ENCODE measurements around the gene KAZN.
A peak's percentile ranks its signal among the peaks of the same experiment; 100 is the strongest.

Gene KAZN

DNA sequence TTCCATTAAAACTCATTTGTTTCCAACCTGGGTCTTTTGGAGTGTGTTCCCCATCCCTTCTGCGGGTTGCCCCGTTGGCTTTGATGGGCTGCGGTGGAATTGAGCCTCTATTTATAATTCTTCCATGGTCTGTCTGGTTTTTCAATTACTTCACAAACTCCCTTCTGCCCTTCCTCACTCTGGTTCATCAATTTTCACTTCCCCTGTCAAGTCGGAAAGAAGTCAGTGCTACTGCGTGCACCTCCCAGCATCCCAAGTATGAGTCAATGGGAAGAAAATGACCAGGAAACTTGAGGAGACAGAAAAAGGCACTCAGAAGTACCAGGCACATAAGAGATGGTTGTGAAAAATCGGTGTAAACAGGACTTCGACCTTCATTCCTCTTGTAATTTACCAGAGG is 126.2 kb downstream of the KAZN start:
- Histone ChIP-seq H3K9ac (ENCODE audit: low read length) (no peak overlapping the region), H3K27me3 (ENCODE audit: control insufficient read depth, insufficient read depth, low read length) (no peaks in the 10 kb centered on the region)

DNA sequence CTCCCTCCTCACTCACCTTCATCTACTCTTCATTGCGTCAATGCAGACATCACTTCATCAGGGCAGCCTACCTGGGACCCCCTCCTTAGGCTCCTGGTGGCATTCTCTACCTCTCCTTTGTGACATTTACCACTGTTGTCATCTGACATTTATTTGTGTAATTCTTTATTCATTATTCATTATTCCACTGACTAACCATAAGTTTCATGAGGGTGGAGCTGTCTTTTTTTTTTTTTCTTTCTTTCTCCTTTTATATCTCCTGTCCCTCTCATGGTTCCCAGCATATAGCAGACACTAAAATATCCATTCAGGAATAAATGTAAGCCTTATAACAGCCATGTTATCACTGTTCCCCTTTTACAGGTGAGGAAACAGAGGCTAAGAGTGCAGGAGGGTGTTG is 126.8 kb downstream of the KAZN start:
- no peak overlapping the region for H3K4me3 ChIP-seq (ENCODE audit: low read length)
- no peak overlapping the region for H3K27ac ChIP-seq (ENCODE audit: low read length)
- no peak overlapping the region for H3K9ac ChIP-seq (ENCODE audit: low read length)
- peaks cover 9% of the 10 kb centered on the region for H3K4me1 ChIP-seq (ENCODE audit: control insufficient read depth, low read depth, low read length)
- H3K27me3 ChIP-seq (ENCODE audit: control insufficient read depth, insufficient read depth, low read length), result no peaks in the 10 kb centered on the region
- H3K9me3 ChIP-seq (ENCODE audit: control insufficient read depth, low read depth, low read length), result no peaks in the 10 kb centered on the region
- H3K36me3 ChIP-seq (ENCODE audit: control insufficient read depth, low read depth, low read length), result no peaks in the 10 kb centered on the region

More for the DNA sequence above, 126.2 kb downstream of the KAZN start:
- H3K4me3 ChIP-seq (ENCODE audit: low read length), result no peak overlapping the region
- no peaks in the 10 kb centered on the region for H3K9me3 ChIP-seq (ENCODE audit: control insufficient read depth, low read depth, low read length)
- peaks cover 9% of the 10 kb centered on the region for H3K4me1 ChIP-seq (ENCODE audit: control insufficient read depth, low read depth, low read length)
- H3K36me3 ChIP-seq (ENCODE audit: control insufficient read depth, low read depth, low read length), result no peaks in the 10 kb centered on the region
- no peak overlapping the region for H3K27ac ChIP-seq (ENCODE audit: low read length)

DNA sequence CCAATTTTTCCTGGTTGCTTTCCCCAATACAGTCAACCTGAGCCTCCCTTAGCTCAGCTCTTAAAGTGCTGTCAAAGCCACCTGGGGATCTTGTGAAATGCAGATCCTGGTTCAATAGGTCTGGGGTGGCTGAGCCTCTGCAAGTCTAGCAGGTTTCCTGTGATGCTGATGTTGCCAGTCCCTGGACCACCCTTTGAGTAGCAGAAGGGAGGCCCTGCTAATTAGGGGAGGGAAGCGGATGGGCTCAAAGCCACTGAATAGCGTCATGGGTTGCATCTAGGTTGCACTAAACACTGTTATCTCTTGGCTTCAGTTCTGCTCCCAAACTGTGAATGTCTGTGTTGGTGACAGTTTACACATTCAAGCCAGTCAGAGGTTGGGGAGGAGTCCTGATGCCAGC is 127.2 kb downstream of the KAZN start:
- H3K9me3 ChIP-seq (ENCODE audit: control insufficient read depth, low read depth, low read length), result no peaks in the 10 kb centered on the region
- no peak overlapping the region for H3K27ac ChIP-seq (ENCODE audit: low read length)
- peaks cover 9% of the 10 kb centered on the region for H3K4me1 ChIP-seq (ENCODE audit: control insufficient read depth, low read depth, low read length)
- H3K27me3 ChIP-seq (ENCODE audit: control insufficient read depth, insufficient read depth, low read length), result no peaks in the 10 kb centered on the region
- H3K36me3 ChIP-seq (ENCODE audit: control insufficient read depth, low read depth, low read length), result no peaks in the 10 kb centered on the region
- H3K9ac ChIP-seq (ENCODE audit: low read length), result no peak overlapping the region
- H3K4me3 ChIP-seq (ENCODE audit: low read length), result no peak overlapping the region

DNA sequence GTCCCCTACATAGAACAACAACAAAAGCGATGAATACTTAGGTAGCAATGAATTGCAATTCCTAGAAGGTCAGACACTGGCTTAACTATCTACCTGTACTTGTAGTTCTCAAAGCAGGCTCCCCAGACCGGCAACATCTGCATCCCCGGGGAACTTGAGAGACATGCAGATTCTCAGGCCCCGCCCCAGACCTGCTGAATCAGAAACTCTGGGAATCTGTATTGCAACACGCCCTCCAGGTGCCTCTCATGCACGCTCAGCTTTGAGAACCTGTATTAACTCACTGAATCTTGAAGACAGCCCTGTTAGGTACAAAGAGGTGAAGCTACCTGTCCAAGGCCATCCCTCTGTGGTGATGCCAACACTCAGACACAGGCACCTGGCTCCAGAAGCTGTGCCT is 128.1 kb downstream of the KAZN start:
- peaks cover 11% of the 10 kb centered on the region for H3K4me1 ChIP-seq (ENCODE audit: control insufficient read depth, low read depth, low read length)
- no peak overlapping the region for H3K27ac ChIP-seq (ENCODE audit: low read length)
- no peak overlapping the region for H3K4me3 ChIP-seq (ENCODE audit: low read length)
- H3K36me3 ChIP-seq (ENCODE audit: control insufficient read depth, low read depth, low read length), result no peaks in the 10 kb centered on the region
- H3K9ac ChIP-seq (ENCODE audit: low read length), result no peak overlapping the region
- no peaks in the 10 kb centered on the region for H3K27me3 ChIP-seq (ENCODE audit: control insufficient read depth, insufficient read depth, low read length)
- no peaks in the 10 kb centered on the region for H3K9me3 ChIP-seq (ENCODE audit: control insufficient read depth, low read depth, low read length)

DNA sequence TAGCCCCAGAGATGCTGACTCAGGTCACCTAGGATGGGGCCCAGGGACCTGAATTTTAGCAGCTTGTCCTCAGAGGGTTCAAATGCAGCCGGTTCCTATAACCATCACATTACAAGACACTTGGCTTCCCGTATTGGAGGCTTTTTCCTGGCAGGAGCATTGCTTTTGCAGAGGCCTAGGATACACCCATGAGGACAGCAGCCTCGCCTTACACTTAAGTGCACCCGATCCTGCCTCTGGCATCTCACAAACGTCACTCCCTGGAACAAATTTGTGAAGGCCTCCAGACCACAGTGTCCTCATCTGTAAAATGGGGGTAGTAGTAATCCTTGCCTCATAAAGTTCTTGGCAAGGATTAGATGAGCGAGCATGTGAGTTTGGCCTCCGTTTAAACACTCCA is 130.0 kb downstream of the KAZN start:
- H3K36me3 ChIP-seq (ENCODE audit: control insufficient read depth, low read depth, low read length), result no peaks in the 10 kb centered on the region
- H3K4me3 ChIP-seq (ENCODE audit: low read length), result no peak overlapping the region
- H3K27ac ChIP-seq (ENCODE audit: low read length), result no peak overlapping the region
- H3K9me3 ChIP-seq (ENCODE audit: control insufficient read depth, low read depth, low read length), result no peaks in the 10 kb centered on the region
- peaks cover 30% of the 10 kb centered on the region for H3K4me1 ChIP-seq (ENCODE audit: control insufficient read depth, low read depth, low read length)
- H3K9ac ChIP-seq (ENCODE audit: low read length), result no peak overlapping the region
- peaks cover 7% of the 10 kb centered on the region for H3K27me3 ChIP-seq (ENCODE audit: control insufficient read depth, insufficient read depth, low read length)

DNA sequence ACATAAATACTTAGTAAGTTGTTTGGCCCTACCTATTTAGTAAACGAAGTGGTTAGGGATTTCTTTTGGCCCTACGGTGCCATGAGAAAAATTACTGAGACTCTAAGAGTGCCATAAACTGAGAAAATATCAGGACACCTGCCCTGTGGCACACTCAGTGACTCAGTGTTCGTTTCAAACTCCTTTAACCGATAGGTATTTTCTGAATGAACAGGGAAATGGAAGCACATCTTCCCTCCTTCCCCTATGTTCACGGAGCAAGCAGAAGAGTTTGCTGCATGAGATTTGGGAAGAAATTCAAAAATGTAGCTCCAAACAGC is 134.2 kb downstream of the KAZN start:
- H3K27ac ChIP-seq (ENCODE audit: low read length), result no peak overlapping the region
- H3K27me3 ChIP-seq (ENCODE audit: control insufficient read depth, insufficient read depth, low read length), result peaks cover 20% of the 10 kb centered on the region
- H3K9ac ChIP-seq (ENCODE audit: low read length), result no peak overlapping the region
- H3K9me3 ChIP-seq (ENCODE audit: control insufficient read depth, low read depth, low read length), result no peaks in the 10 kb centered on the region
- peaks cover 30% of the 10 kb centered on the region for H3K4me1 ChIP-seq (ENCODE audit: control insufficient read depth, low read depth, low read length)
- peak overlapping the region; percentile 21 for H3K4me3 ChIP-seq (ENCODE audit: low read length)
- no peaks in the 10 kb centered on the region for H3K36me3 ChIP-seq (ENCODE audit: control insufficient read depth, low read depth, low read length)

DNA sequence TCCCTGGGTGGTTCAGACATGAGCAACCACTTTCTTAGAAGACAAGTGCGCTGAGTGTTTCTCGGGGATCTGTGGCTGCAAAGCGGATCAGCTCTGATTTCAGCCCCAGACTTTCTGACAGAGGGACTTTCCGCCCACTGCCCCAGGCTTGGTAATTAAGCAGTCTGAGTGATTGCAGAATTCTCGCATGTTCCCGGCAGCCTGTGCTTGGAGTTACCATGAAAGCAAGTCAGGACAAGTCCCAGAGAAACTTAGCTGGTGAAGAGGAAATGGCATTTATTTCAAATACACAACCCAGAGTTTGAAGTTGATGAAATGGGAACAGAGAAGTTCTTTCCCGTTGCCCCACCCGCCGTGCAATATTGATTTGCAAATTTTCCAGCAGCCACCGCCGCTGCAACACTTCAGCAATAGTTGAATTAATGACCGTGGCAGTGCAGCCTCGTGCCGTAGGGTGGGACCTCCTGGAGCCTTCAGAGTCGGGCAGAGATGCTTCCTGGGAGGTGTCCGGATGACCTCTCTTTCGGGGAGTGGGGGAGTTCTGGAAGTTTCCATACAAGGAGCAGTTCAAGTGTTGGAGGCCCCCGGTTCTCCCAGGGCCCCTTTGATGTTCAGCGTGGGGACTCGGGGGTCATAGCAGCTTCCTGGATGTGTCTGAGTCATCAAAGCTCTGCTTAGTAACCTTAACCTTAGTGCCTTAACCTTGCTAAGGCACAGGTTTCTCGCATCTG is 134.7 kb downstream of the KAZN start:
- no peaks in the 10 kb centered on the region for H3K36me3 ChIP-seq (ENCODE audit: control insufficient read depth, low read depth, low read length)
- peak overlapping the region; percentile 21 for H3K4me3 ChIP-seq (ENCODE audit: low read length)
- H3K27ac ChIP-seq (ENCODE audit: low read length), result peak overlapping the region; percentile 6
- H3K27me3 ChIP-seq (ENCODE audit: control insufficient read depth, insufficient read depth, low read length), result peaks cover 20% of the 10 kb centered on the region
- H3K4me1 ChIP-seq (ENCODE audit: control insufficient read depth, low read depth, low read length), result peaks cover 30% of the 10 kb centered on the region
- no peak overlapping the region for H3K9ac ChIP-seq (ENCODE audit: low read length)
- no peaks in the 10 kb centered on the region for H3K9me3 ChIP-seq (ENCODE audit: control insufficient read depth, low read depth, low read length)

DNA sequence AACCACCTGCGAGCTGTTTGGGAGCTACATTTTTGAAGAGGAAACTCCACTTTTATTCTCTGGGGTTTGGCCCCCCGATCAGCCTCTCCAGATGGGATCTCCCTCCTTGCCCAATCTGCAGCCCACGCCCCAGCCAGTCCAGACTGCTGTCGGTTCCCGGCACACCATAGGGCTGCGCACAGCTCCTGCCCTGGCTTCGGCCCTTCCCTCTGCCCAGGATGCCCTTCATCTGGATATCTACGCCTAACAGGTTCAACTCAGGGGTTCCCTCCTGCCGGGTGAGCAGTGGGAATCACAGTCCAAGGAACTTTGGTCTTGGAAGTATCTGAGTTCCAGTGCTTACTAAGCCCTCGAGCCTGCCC is 135.3 kb downstream of the KAZN start:
- Histone ChIP-seq H3K27me3 (ENCODE audit: control insufficient read depth, insufficient read depth, low read length) (peaks cover 20% of the 10 kb centered on the region), H3K36me3 (ENCODE audit: control insufficient read depth, low read depth, low read length) (no peaks in the 10 kb centered on the region), H3K9ac (ENCODE audit: low read length) (no peak overlapping the region), H3K4me1 (ENCODE audit: control insufficient read depth, low read depth, low read length) (peaks cover 30% of the 10 kb centered on the region), H3K4me3 (ENCODE audit: low read length) (peak overlapping the region; percentile 21), H3K27ac (ENCODE audit: low read length) (no peak overlapping the region), H3K9me3 (ENCODE audit: control insufficient read depth, low read depth, low read length) (no peaks in the 10 kb centered on the region)

DNA sequence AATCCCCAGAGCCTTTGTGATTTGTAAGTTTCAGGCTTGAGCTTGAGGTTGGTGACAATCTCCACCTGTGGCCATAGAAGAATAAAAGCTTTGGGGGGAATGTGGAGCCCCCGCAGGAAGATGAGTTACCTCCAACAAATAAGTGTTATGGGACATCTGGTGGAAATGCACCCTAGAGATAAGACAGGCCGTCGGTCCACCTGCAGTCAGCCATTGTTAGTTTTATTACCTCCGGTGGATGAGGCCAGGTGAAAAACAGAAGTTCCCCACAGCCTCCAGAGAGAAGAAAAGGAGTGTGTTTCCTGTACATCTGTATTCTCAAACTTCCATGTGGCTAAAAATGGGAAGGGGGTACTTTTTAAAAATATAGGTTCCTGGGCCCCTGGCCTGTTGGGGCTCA is 137.4 kb downstream of the KAZN start:
- peaks cover 46% of the 10 kb centered on the region for H3K4me1 ChIP-seq (ENCODE audit: control insufficient read depth, low read depth, low read length)
- H3K4me3 ChIP-seq (ENCODE audit: low read length), result no peak overlapping the region
- no peak overlapping the region for H3K9ac ChIP-seq (ENCODE audit: low read length)
- H3K27me3 ChIP-seq (ENCODE audit: control insufficient read depth, insufficient read depth, low read length), result peaks cover 28% of the 10 kb centered on the region
- no peaks in the 10 kb centered on the region for H3K9me3 ChIP-seq (ENCODE audit: control insufficient read depth, low read depth, low read length)
- no peak overlapping the region for H3K27ac ChIP-seq (ENCODE audit: low read length)
- H3K36me3 ChIP-seq (ENCODE audit: control insufficient read depth, low read depth, low read length), result no peaks in the 10 kb centered on the region

DNA sequence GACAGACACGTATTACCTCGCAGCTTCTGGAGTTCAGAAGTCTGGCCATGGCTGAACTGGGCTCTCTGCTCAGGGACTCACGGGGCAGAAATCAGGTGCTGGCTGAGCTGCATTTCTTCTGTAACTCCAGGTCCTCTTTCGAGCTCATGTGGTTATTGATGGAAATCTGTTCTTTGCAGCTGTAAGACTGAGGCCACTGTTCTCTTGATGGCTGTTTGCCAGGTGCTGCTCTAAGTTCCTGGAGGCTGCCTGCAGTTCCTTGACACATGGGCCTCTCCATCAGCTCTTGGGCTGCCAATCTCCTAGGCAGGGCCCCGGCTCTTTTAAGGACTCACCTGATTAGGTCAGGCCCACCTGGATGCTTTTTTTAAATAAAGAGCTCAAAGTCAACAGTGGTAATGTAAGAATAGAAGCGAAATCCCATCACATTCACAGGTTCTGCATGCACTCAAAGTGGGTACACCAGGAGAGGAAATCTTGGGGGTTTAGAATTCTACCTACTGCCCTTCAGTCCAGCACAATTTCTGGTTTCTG is 139.1 kb downstream of the KAZN start:
- H3K9me3 ChIP-seq (ENCODE audit: control insufficient read depth, low read depth, low read length), result no peaks in the 10 kb centered on the region
- peaks cover 24% of the 10 kb centered on the region for H3K27me3 ChIP-seq (ENCODE audit: control insufficient read depth, insufficient read depth, low read length)
- H3K36me3 ChIP-seq (ENCODE audit: control insufficient read depth, low read depth, low read length), result no peaks in the 10 kb centered on the region
- peaks cover 52% of the 10 kb centered on the region for H3K4me1 ChIP-seq (ENCODE audit: control insufficient read depth, low read depth, low read length)
- no peak overlapping the region for H3K4me3 ChIP-seq (ENCODE audit: low read length)
- H3K27ac ChIP-seq (ENCODE audit: low read length), result no peak overlapping the region
- no peak overlapping the region for H3K9ac ChIP-seq (ENCODE audit: low read length)

DNA sequence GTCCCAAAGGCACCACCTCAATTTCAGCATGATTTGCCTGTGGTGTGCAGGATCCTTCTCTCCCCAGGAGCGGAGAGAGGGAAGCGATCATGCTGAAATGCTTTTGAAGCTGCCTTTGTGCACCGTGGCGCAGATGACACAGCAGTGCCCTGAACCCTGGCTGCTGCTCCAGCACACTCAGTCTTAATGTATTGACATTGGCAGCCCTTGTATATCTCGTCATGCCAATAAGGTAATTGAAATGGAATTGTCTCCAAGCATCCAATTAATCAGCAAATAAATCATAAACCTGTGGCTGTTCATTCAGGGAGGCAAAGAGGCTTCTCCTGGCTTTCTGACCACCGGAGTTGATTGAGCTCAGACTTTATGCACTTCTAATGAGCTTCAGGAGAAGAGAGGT is 139.8 kb downstream of the KAZN start:
- Histone ChIP-seq H3K27me3 (ENCODE audit: control insufficient read depth, insufficient read depth, low read length) (peaks cover 21% of the 10 kb centered on the region), H3K27ac (ENCODE audit: low read length) (no peak overlapping the region), H3K9ac (ENCODE audit: low read length) (no peak overlapping the region), H3K9me3 (ENCODE audit: control insufficient read depth, low read depth, low read length) (no peaks in the 10 kb centered on the region), H3K4me3 (ENCODE audit: low read length) (no peak overlapping the region), H3K4me1 (ENCODE audit: control insufficient read depth, low read depth, low read length) (peaks cover 48% of the 10 kb centered on the region), H3K36me3 (ENCODE audit: control insufficient read depth, low read depth, low read length) (no peaks in the 10 kb centered on the region)

DNA sequence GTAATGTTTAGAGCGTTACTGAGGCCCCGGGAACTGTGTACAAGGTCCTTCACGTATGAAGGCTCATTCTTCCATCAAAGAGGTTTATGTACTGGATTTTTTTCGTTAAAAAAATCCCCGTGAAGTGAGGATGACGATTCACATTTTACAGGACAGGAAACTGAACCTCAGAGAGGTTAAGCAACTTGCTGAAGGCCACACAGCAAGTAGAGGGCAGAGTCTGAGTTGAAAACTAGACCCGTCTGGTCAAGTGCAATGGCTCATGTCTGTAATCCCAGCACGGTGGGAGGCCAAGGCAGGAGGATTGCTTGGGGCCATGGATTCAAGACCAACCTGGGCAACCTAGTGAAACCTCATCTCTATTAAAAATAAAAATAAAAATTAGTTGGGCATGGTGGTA is 140.2 kb downstream of the KAZN start:
- Histone ChIP-seq H3K9ac (ENCODE audit: low read length) (no peak overlapping the region), H3K9me3 (ENCODE audit: control insufficient read depth, low read depth, low read length) (no peaks in the 10 kb centered on the region), H3K27me3 (ENCODE audit: control insufficient read depth, insufficient read depth, low read length) (peaks cover 20% of the 10 kb centered on the region), H3K4me1 (ENCODE audit: control insufficient read depth, low read depth, low read length) (peaks cover 44% of the 10 kb centered on the region), H3K36me3 (ENCODE audit: control insufficient read depth, low read depth, low read length) (no peaks in the 10 kb centered on the region), H3K4me3 (ENCODE audit: low read length) (no peak overlapping the region), H3K27ac (ENCODE audit: low read length) (no peak overlapping the region)

Data from iPS-18a (cell line).